AG08396 (cell line): ENCODE results near the gene MAP2K6.

ENCODE experiments used
- DNase-seq: peaks from one replicate; pipeline ENCODE4 v3.0.0; 2012; ENCODE audit warnings: low spot score, mixed read lengths

MAP2K6 gene

GRCh38 chr17:69579961-69580677 is 165.6 kb downstream of the MAP2K6 start:
- no peak for DNase-seq

DNA sequence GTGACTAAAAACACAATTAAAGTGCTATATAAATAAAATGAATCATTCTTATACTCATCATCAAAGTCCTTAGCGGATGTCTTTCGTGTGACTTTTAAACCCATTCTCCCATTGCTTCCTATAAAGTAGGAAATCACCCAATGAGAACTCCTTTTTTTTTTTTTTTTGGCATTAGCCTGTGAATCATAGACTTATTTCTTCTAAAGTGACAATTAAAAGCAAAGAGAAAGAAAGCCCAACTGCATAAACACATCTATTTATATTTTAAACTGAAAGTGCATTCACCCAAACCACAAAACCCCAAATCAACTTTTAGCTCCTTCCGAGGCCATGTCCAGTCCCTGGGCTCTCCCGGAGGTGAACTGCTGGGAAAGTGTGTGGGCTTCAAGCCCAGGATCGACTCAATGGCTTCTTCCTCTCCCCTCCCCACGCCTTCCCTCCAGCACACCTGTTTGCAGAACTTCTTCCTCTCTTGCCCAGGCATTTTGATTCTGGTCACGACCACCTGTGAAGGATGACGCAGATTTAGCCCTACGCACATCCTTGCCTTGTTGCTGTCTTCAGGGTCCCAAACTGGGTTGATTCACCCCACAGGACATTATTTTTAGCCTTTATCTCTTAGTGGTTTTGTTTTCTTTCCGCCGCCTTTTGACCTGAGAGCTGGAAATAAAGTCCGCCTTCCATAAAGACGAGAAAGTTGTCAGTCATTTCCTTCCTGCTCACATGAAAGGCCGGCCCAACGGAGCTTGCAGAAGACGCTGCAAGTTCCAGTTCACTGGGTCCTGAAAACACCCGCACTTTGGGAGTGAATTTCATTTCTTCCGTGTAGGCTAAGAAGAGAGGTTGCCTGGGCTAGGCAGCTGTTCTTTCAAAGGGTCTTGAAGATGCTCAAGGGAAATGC is 166.8 kb downstream of the MAP2K6 start:
- DNase-seq, result no peak

DNA sequence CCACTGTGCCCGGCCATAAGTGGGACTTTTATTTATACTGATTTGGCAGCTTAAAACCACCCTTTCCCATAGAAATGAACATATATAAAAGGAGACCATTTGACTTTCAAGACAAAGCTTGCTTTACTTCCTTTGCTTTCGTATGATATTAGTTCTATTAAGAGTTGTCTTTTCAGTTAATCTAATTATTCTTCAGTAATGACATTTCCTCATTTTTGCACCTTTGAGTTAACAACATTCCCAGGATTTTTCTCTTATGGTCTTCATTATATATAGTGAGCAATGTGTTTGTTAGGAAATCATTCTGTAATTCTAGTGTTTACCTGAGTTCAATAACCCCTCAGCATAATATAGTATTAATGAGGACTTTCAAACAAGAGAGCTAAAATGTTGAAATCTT is 173.8 kb downstream of the MAP2K6 start:
- no peak for DNase-seq

DNA sequence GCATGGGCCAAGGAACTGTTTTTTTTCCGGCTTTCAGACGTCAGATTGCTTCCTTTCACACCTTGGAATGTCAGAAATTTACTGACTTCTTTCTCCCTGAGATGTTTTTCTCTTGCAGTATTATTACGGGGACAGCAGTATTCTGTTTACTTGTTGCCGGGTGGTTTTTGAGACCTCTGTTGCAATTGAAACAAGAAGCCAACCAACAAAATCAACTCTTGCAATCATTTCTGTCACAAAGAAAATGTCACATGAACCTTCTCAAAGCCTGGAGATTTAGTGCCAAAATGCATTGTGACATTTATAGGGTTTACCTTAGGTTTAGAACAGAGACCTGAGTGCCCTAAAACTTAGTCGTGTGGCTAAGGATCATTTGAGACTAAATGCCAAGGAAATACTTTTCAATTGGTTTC is 174.3 kb downstream of the MAP2K6 start:
- no peak for DNase-seq

DNA sequence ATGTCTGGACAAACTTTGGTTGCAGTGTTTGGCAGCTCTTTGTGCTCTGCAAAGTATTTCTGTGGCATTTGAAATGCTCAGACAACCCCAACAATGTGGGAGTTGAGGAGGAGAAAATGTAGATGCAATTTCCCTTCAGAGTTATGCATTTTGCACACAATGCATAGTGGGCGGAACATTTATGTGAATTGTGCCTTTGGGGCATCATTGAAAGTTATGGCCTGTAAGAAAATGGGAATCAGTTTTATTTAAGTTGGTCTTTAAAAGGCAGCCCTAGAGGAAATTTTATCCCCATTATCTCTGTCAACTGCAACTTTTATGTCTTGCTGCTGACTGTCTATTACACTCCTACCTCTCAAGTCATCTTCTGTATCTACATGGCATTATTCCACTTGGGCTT is 176.2 kb downstream of the MAP2K6 start:
- no peak for DNase-seq

- peak; percentile 35 for DNase-seq
Measured at GRCh38 chr17:69592692-69593350, 178.3 kb downstream of the MAP2K6 start.

GRCh38 chr17:69593351-69593715 is 178.8 kb downstream of the MAP2K6 start:
- DNase-seq, result no peak

GRCh38 chr17:69593716-69594115 is 179.2 kb downstream of the MAP2K6 start:
- DNase-seq, result no peak

DNA sequence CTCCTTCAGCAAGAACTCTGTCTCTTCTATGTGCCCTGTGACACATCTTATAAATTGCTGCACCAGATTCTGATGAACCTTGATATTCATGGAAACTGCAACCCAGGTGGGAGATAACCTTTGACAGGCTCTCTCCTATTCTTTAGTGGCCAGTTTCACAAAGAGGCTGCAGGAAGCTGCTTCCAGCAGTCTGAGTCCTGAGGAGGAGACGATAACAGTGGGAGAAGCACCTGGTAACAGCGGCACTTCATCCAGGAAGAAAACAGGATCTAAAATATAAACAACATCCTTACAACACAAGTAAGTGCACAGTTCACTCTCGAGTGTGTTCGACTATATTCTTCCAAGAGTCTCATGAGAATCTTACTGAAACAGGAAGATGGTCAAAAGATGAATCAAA is 180.1 kb downstream of the MAP2K6 start:
- DNase-seq, result no peak

GRCh38 chr17:69596141-69596540 is 181.6 kb downstream of the MAP2K6 start:
- DNase-seq, result no peak

DNA sequence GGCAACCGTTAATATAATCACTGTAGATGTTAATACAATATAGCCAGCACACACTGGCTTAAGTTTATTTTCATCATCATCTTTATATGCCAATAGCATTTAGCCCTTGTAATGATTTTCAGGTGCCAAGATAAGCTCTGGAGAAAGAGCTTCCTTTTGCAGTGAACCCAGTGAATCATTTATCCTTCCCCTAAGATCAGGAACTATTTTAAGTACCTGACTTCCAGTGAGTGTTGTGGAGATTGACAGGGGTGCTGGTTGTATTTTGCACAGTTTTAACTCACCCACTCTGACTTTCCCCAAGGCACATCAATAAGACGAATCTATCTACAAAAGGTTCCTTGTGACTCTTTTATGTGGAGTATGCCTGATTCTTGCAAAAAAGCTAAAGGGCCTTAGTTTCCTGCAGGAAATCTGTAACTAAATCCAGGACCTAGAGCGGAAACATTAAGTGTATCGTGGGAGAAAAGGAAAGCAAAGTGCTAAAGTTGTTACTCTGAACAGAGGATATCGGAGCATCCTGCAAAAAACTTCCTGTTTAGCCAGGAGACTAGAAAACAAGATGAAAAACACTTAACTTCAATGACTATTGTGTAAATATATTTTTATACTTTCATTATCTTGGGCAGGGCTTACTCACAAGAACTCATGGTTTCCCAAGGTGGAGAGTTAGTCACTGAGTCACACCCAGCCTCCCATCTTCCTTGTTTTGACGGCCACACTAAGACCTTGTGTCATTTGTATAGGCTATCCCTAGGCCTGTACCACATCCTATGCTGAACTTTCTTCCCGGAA is 183.6 kb downstream of the MAP2K6 start:
- DNase-seq, result peak; percentile 36

DNA sequence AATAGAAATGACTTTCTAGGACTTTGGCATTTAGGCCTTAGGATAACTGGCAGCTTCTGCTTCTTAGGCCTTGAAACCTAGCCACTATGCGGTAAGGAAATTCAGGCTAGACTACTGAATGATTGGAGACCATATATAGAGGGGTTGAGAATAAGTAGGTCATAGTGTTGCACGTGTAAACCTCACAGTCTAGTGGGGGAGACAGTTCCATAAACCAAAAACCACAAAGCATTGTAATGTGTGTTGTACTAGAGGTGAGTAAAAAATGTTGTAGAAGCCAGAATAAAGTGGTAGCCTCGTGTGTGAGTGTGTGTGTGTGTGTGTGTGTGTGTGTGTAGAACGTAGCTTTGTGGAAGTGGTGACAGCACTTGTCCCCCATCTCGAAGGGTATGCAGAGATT is 188.5 kb downstream of the MAP2K6 start:
- no peak for DNase-seq
